SK-N-SH (cell line): ENCODE data around the gene GNB1L. TPM values are rescaled to one million over a fixed set of nuclear protein-coding genes. Genes with fewer than 3 reads are reported as not detected.

ENCODE experiments used
- CTCF ChIA-PET: fragments of 300-600, 350-600 bp; formaldehyde crosslinking; extraction: SDS; loops from one replicate; lab custom pipeline; 2021; lab: Yijun Ruan, JAX
- POLR2A ChIA-PET: fragments of 350-600 bp; sonication (Branson Sonifier 250); formaldehyde crosslinking; extraction: SDS; loops from one replicate; lab custom pipeline; 2020; ENCODE audit warnings: antibody characterized with exemption, inconsistent platforms; lab: Yijun Ruan, JAX
- DNase-seq: peaks from one replicate; pipeline ENCODE4 v3.0.0; 2012
- H2AFZ ChIP-seq: fragments of 200-600 bp; sonication (generic); 2 replicates; pipeline ENCODE4 v1.8.1; 2016; ENCODE audit warnings: antibody characterized with exemption, mild to moderate bottlenecking, low read depth
- H3F3A ChIP-seq: fragments of 200-600 bp; sonication (generic); replicated peaks from 2 replicates; pipeline ENCODE3; 2016; ENCODE audit warnings: antibody characterized with exemption, mild to moderate bottlenecking; ENCODE audit not compliant: insufficient read depth
- H3K27ac ChIP-seq, 2 experiments: fragments of 200-500 bp in 1 of 2; fragments of 200-600 bp in 1 of 2; sonication (Bioruptor generic) in 1 of 2; sonication (generic), shearing (Covaris generic) in 1 of 2; 2 replicates each; pipeline versions ENCODE4 v1.5.1 to v1.6.1; 2014 to 2016; ENCODE audit warnings: low read depth in 2 of 2, inconsistent platforms in 1 of 2, low read length in 1 of 2, mild to moderate bottlenecking in 1 of 2, mixed read lengths in 1 of 2
- H3K27me3 ChIP-seq: fragments of 200-600 bp; sonication (generic), shearing (Covaris generic); 2 replicates; pipeline ENCODE4 v1.6.1; 2016; ENCODE audit warnings: mixed run types; ENCODE audit not compliant: insufficient read depth
- H3K36me3 ChIP-seq, 2 experiments: fragments of 200-500 bp in 1 of 2; fragments of 200-600 bp in 1 of 2; sonication (Bioruptor generic) in 1 of 2; sonication (generic) in 1 of 2; replicated peaks in 1 of 2; 2 replicates each; pipeline versions ENCODE3 to v1.5.1; 2014 to 2016; ENCODE audit warnings: low read length in 1 of 2, mild to moderate bottlenecking in 1 of 2; ENCODE audit not compliant: insufficient read depth in 2 of 2, control insufficient read depth in 1 of 2
- H3K4me1 ChIP-seq, 2 experiments: fragments of 200-500 bp in 1 of 2; fragments of 200-600 bp in 1 of 2; sonication (Bioruptor generic) in 1 of 2; sonication (generic), shearing (Covaris generic) in 1 of 2; 2 replicates each; pipeline versions ENCODE4 v1.5.1 to v1.6.1; 2014 to 2016; ENCODE audit warnings: low read depth in 1 of 2, low read length in 1 of 2, mixed run types in 1 of 2; ENCODE audit not compliant: insufficient read depth in 2 of 2, control insufficient read depth in 1 of 2
- H3K4me2 ChIP-seq: fragments of 200-600 bp; sonication (generic), shearing (Covaris generic); 2 replicates; pipeline ENCODE4 v1.6.1; 2017; ENCODE audit warnings: mixed run types
- H3K4me3 ChIP-seq, 2 experiments: fragments of 200-500 bp in 1 of 2; fragments of 200-600 bp in 1 of 2; sonication (Bioruptor generic) in 1 of 2; sonication (generic), shearing (Covaris generic) in 1 of 2; 2 replicates each; pipeline versions ENCODE4 v1.5.1 to v1.8.1; 2014 to 2016; ENCODE audit warnings: low read depth in 2 of 2, inconsistent platforms in 1 of 2, low read length in 1 of 2, mild to moderate bottlenecking in 1 of 2, mixed read lengths in 1 of 2, moderate library complexity in 1 of 2
- H3K79me2 ChIP-seq: fragments of 200-600 bp; sonication (generic); 2 replicates; pipeline ENCODE4 v1.8.1; 2017; ENCODE audit warnings: mild to moderate bottlenecking; ENCODE audit not compliant: insufficient read depth
- H3K9ac ChIP-seq: fragments of 200-600 bp; sonication (generic); 2 replicates; pipeline ENCODE4 v1.6.1; 2017; ENCODE audit warnings: mixed run types
- H3K9me2 ChIP-seq: fragments of 200-600 bp; sonication (generic); 2 replicates; pipeline ENCODE4 v1.6.1; 2017; ENCODE audit warnings: mixed run types
- H3K9me3 ChIP-seq: fragments of 200-600 bp; sonication (generic); 2 replicates; pipeline ENCODE4 v1.6.1; 2017; ENCODE audit warnings: mixed run types, mild to moderate bottlenecking, moderate library complexity
- H4K20me1 ChIP-seq: fragments of 200-600 bp; sonication (generic); 2 replicates; pipeline ENCODE4 v1.6.1; 2017; ENCODE audit warnings: mild to moderate bottlenecking, mixed run types; ENCODE audit not compliant: insufficient read depth
- CHD2 ChIP-seq: fragments of 150-350 bp; IDR thresholded peaks from 2 replicates; pipeline ENCODE4 v1.6.1; 2018; ENCODE audit warnings: low read length; ENCODE audit not compliant: partially characterized antibody
- CTCF ChIP-seq: fragments of 200-600 bp; sonication (generic); IDR thresholded peaks from 2 replicates; pipeline ENCODE4 v1.6.1; 2017; ENCODE audit warnings: antibody characterized with exemption, mild to moderate bottlenecking, moderate library complexity
- ELF1 ChIP-seq: IDR thresholded peaks from 2 replicates; pipeline ENCODE4 v1.4.0; 2012
- EP300 ChIP-seq, 2 experiments: IDR thresholded peaks; 2 replicates each; pipeline versions ENCODE4 v1.4.0 to v1.6.1; 2012; ENCODE audit warnings: borderline replicate concordance in 1 of 2, low read depth in 1 of 2, low read length in 1 of 2
- EZH2phosphoT487 ChIP-seq: fragments of 200-600 bp; sonication (generic); IDR thresholded peaks from 2 replicates; pipeline ENCODE4 v1.6.1; 2017; ENCODE audit warnings: low read depth, mixed run types, mild to moderate bottlenecking, antibody characterized with exemption, moderate library complexity, borderline replicate concordance
- FOSL2 ChIP-seq: IDR thresholded peaks from 2 replicates; pipeline ENCODE4 v1.4.0; 2012; ENCODE audit warnings: low read depth, mild to moderate bottlenecking, moderate library complexity, borderline replicate concordance
- FOXM1 ChIP-seq: IDR thresholded peaks from 2 replicates; pipeline ENCODE4 v1.4.0; 2012; ENCODE audit warnings: low read depth, mild to moderate bottlenecking
- GABPA ChIP-seq: IDR thresholded peaks from 2 replicates; pipeline ENCODE4 v1.4.0; 2012; ENCODE audit warnings: low read depth, mild to moderate bottlenecking
- GATA2 ChIP-seq: sonication (generic); formaldehyde crosslinking; IDR thresholded peaks from 2 replicates; pipeline ENCODE4 v1.5.0; 2020; ENCODE audit warnings: mild to moderate bottlenecking, missing genetic modification reagents
- IRF3 ChIP-seq: fragments of 150-350 bp; IDR thresholded peaks from 2 replicates; pipeline ENCODE4 v1.6.1; 2016; ENCODE audit warnings: mild to moderate bottlenecking, low read depth, low read length
- JUND ChIP-seq: IDR thresholded peaks from 2 replicates; pipeline ENCODE4 v1.4.0; 2012
- MEF2A ChIP-seq: IDR thresholded peaks from 2 replicates; pipeline ENCODE4 v1.4.0; 2012; ENCODE audit warnings: low read depth, borderline replicate concordance
- MXI1 ChIP-seq: IDR thresholded peaks from 2 replicates; pipeline ENCODE4 v1.6.1; 2012; ENCODE audit warnings: mild to moderate bottlenecking, low read depth, low read length, improper control_type of control experiment
- NFIC ChIP-seq: IDR thresholded peaks from 2 replicates; pipeline ENCODE4 v1.4.0; 2012; ENCODE audit warnings: borderline replicate concordance
- POLR2AphosphoS5 ChIP-seq: IDR thresholded peaks from 2 replicates; pipeline ENCODE4 v1.6.1; 2012; ENCODE audit warnings: low read depth, low read length
- RAD21 ChIP-seq: IDR thresholded peaks from 2 replicates; pipeline ENCODE4 v1.6.1; 2012; ENCODE audit warnings: mild to moderate bottlenecking, low read length
- RCOR1 ChIP-seq: fragments of 150-350 bp; IDR thresholded peaks from 2 replicates; pipeline ENCODE4 v1.6.1; 2017; ENCODE audit warnings: antibody characterized with exemption, low read length
- RFX5 ChIP-seq: IDR thresholded peaks from 2 replicates; pipeline ENCODE4 v1.6.1; 2012; ENCODE audit warnings: mild to moderate bottlenecking, improper control_type of control experiment, low read length
- SIN3A ChIP-seq: IDR thresholded peaks from 2 replicates; pipeline ENCODE4 v1.6.1; 2012; ENCODE audit warnings: low read depth, mild to moderate bottlenecking, low read length, moderate library complexity, borderline replicate concordance
- SMC3 ChIP-seq: IDR thresholded peaks from 2 replicates; pipeline ENCODE4 v1.6.1; 2012; ENCODE audit warnings: low read depth, low read length, improper control_type of control experiment
- TAF1 ChIP-seq: IDR thresholded peaks from 2 replicates; pipeline ENCODE4 v1.6.1; 2012; ENCODE audit warnings: low read depth, mild to moderate bottlenecking, low read length, moderate library complexity, borderline replicate concordance
- TCF12 ChIP-seq: IDR thresholded peaks from 2 replicates; pipeline ENCODE4 v1.4.0; 2012
- USF2 ChIP-seq: fragments of 150-350 bp; IDR thresholded peaks from 2 replicates; pipeline ENCODE4 v1.6.1; 2017; ENCODE audit warnings: antibody characterized with exemption, low read length, low read depth, borderline replicate concordance
- YY1 ChIP-seq: IDR thresholded peaks from 2 replicates; pipeline ENCODE4 v1.4.0; 2012; ENCODE audit warnings: low read depth, mild to moderate bottlenecking
- WGBS: methylation state at CpG from one replicate; pipeline ENCODE4 v1.1.6; 2017; ENCODE audit warnings: low lambda C conversion rate; 5-methylcytosine and 5-hydroxymethylcytosine counted together
- polyA plus RNA-seq, 3 experiments: library from polyadenylated mRNA; depleted of rRNA; stranded (reverse); fragments of >200 nt; gene quantifications; 2 replicates each; pipeline ENCODE4 v1.2.3, GENCODE V29; 2012
- TF ChIP-seq, protein P1 (sequence below): IDR thresholded peaks from 2 replicates; pipeline ENCODE4 v1.4.0; 2012; ENCODE audit warnings: low read depth
- TF ChIP-seq, protein P2 (sequence below): IDR thresholded peaks from 2 replicates; pipeline ENCODE4 v1.4.0; 2012; ENCODE audit warnings: low read depth, borderline replicate concordance

GNB1L gene
- polyA plus RNA-seq, 1 of the 3 experiments (the other 2 are of a cell fraction): 5.9 TPM

DNA sequence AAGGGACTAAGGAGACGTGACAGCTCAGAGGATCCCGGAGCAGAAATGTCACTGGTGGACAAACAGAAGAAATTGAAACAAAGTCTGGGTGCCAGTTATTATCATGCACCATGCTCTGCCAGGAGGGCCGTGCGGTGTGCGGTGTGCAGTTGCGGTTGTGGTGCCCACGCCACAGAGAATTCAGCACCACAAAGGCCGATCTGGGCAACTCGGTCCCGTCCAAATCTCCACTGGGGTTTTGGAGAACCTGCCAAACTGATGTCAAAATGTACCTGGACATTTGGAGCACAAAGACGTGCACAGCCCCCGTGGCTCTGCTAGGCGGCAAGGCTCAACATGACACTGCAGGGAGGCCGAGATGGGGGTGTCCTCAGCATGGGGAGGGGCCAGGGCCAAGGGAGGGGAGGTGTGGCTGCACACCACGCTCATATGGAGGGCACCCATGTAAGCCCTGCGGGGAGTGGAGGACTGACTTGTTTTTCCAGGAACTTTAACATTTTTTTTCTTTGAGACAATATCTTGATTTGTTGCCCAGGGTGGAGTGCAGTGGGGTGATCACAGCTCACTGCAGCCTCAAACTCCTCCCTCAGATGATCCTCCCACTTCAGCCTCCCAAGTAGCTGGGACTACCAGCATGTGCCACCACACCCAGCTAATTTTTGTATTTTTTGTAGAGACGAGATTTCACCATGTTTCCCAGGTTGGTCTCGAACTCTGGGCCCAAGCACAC is 39.4 kb downstream of the GNB1L start:
- ChIA-PET POLR2A (no interaction called here), CTCF (interaction anchor here (1.1 to 1.6 kb wide), 3 partner anchors 15 to 133 kb away, joined by 3 read pairs; no protein-coding TSS in a partner anchor)
- 92% methylated on average over 18 of the region's 18 CpGs for WGBS

GRCh38 chr22:19814428-19814827 is 40.2 kb downstream of the GNB1L start:
- peaks cover 0 to 23% of the 10 kb centered on the region in 2 experiments; a peak in 1 of 4 replicates for H3K4me1 ChIP-seq
- no peaks in the 10 kb centered on the region for H4K20me1 ChIP-seq
- 100% methylated on average over 2 of the region's 5 CpGs for WGBS
- ChIA-PET CTCF (interaction anchor here (1.2 to 1.6 kb wide), 3 partner anchors 12 to 16 kb away, joined by 3 read pairs; no protein-coding TSS in a partner anchor), POLR2A (interaction anchor here (0.5 to 1.0 kb wide), 2 partner anchors 30 to 158 kb away, joined by 3 read pairs; no protein-coding TSS in a partner anchor)
- H3K36me3 ChIP-seq: no peaks in the 10 kb centered on the region
- H3K27ac ChIP-seq: no peak overlapping the region
- no peak overlapping the region for H3K4me2 ChIP-seq
- H3K9ac ChIP-seq: no peak overlapping the region
- H3K9me3 ChIP-seq: no peaks in the 10 kb centered on the region
- no peak overlapping the region for H3K4me3 ChIP-seq
- no peaks in the 10 kb centered on the region for H3K79me2 ChIP-seq
- H3K9me2 ChIP-seq: no peaks in the 10 kb centered on the region
- H3F3A ChIP-seq: no peaks in the 10 kb centered on the region
- no peak overlapping the region for H2AFZ ChIP-seq
- no peak for TF ChIP-seq CTCF
- no peak for TF ChIP-seq RFX5
- no peak for TF ChIP-seq RCOR1
- TF ChIP-seq EZH2phosphoT487: no peak
- TF ChIP-seq, protein P1, sequence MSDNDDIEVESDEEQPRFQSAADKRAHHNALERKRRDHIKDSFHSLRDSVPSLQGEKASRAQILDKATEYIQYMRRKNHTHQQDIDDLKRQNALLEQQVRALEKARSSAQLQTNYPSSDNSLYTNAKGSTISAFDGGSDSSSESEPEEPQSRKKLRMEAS: no peak
- no peak for TF ChIP-seq RAD21
- no peak for TF ChIP-seq USF2
- TF ChIP-seq SMC3: no peak
- TF ChIP-seq GATA2 (CRISPR knock-in tag): no peak
- no peak for TF ChIP-seq FOXM1
- TF ChIP-seq CHD2: no peak
- TF ChIP-seq MXI1: no peak
- TF ChIP-seq POLR2AphosphoS5: no peak
- TF ChIP-seq SIN3A: no peak
- no peak for TF ChIP-seq IRF3
- TF ChIP-seq NFIC: no peak
- no peaks in the 10 kb centered on the region for H3K27me3 ChIP-seq
- no peak for DNase-seq

More for the DNA sequence above, 39.4 kb downstream of the GNB1L start:
- no peaks in the 10 kb centered on the region for H3F3A ChIP-seq
- H3K27me3 ChIP-seq: no peaks in the 10 kb centered on the region
- no peak overlapping the region for H3K4me2 ChIP-seq
- no peak overlapping the region for H3K4me3 ChIP-seq
- H3K9me3 ChIP-seq: no peaks in the 10 kb centered on the region
- H3K36me3 ChIP-seq: no peaks in the 10 kb centered on the region
- DNase-seq: no peak
- H3K4me1 ChIP-seq: peaks cover 0 to 23% of the 10 kb centered on the region in 2 experiments; a peak in 1 of 4 replicates
- no peaks in the 10 kb centered on the region for H3K79me2 ChIP-seq
- no peak overlapping the region for H3K27ac ChIP-seq
- no peaks in the 10 kb centered on the region for H4K20me1 ChIP-seq
- no peak overlapping the region for H3K9ac ChIP-seq
- no peaks in the 10 kb centered on the region for H3K9me2 ChIP-seq
- no peak overlapping the region for H2AFZ ChIP-seq
- TF ChIP-seq CHD2 (no peak), EZH2phosphoT487 (no peak), POLR2AphosphoS5 (no peak), FOSL2 (no peak), TCF12 (no peak), TAF1 (no peak), YY1 (no peak), EP300 (IDR thresholded peaks at IDR 0.05; ENCODE audit: borderline replicate concordance in 1 of 2, low read depth in 1 of 2, low read length in 1 of 2) (no peak), GABPA (no peak), FOXM1 (no peak), MEF2A (no peak), SMC3 (no peak), ELF1 (no peak), GATA2 (CRISPR knock-in tag) (no peak), JUND (no peak)
- TF ChIP-seq, protein P2, sequence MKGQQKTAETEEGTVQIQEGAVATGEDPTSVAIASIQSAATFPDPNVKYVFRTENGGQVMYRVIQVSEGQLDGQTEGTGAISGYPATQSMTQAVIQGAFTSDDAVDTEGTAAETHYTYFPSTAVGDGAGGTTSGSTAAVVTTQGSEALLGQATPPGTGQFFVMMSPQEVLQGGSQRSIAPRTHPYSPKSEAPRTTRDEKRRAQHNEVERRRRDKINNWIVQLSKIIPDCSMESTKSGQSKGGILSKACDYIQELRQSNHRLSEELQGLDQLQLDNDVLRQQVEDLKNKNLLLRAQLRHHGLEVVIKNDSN: no peak
